NK-92 treated with Interleukin-12 subunit alpha and Interleukin-12 subunit beta, amount 100 ng/mL, for 24 hours (cell line): ENCODE results near the gene KLF2.
"Not testable (repeated sequence)": the region's sequence is repeated elsewhere in the genome, so short reads cannot be mapped to it uniquely, and the experiment has no call there.

Source experiments
- DNase-seq: peaks from one replicate; lab custom pipeline; 2025; lab: John Stamatoyannopoulos, UW

The KLF2 gene

GRCh38 chr19:16324384-16325160, at the start of gene KLF2:
Gene KLF2 (plus strand): TSS chr19:16324826. CDS start chr19:16324924, 98 bp downstream.
- DNase-seq: peak; percentile 82

GRCh38 chr19:16280306-16280705, 44.3 kb upstream of the KLF2 start:
- no peak for DNase-seq

GRCh38 chr19:16281743-16282142, 42.9 kb upstream of the KLF2 start:
- no peak for DNase-seq

GRCh38 chr19:16283210-16284061, 41.2 kb upstream of the KLF2 start:
- no peak for DNase-seq

GRCh38 chr19:16284505-16284904, 40.1 kb upstream of the KLF2 start:
- no peak for DNase-seq

GRCh38 chr19:16285079-16285478, 39.5 kb upstream of the KLF2 start:
- not testable (repeated sequence) for DNase-seq

- no peak for DNase-seq
Measured at GRCh38 chr19:16285769-16286498, 38.7 kb upstream of the KLF2 start.

- no peak for DNase-seq
Measured at GRCh38 chr19:16288544-16288943, 36.1 kb upstream of the KLF2 start.

- no peak for DNase-seq
Measured at GRCh38 chr19:16289594-16289993, 35.0 kb upstream of the KLF2 start.

GRCh38 chr19:16290692-16291091, 33.9 kb upstream of the KLF2 start:
- DNase-seq: no peak

GRCh38 chr19:16293118-16294091, 31.2 kb upstream of the KLF2 start:
- no peak for DNase-seq

GRCh38 chr19:16295057-16295456, 29.6 kb upstream of the KLF2 start:
- no peak for DNase-seq

- DNase-seq: no peak
Measured at GRCh38 chr19:16296713-16297112, 27.9 kb upstream of the KLF2 start.

- no peak for DNase-seq
Measured at GRCh38 chr19:16297575-16298178, 26.9 kb upstream of the KLF2 start.

GRCh38 chr19:16298334-16298733, 26.3 kb upstream of the KLF2 start:
- DNase-seq: no peak

GRCh38 chr19:16301999-16302694, 22.5 kb upstream of the KLF2 start:
- DNase-seq: no peak

GRCh38 chr19:16303755-16304154, 20.9 kb upstream of the KLF2 start:
- no peak for DNase-seq

- not testable (repeated sequence) for DNase-seq
Measured at GRCh38 chr19:16304511-16304910, 20.1 kb upstream of the KLF2 start.

GRCh38 chr19:16305060-16305459, 19.6 kb upstream of the KLF2 start:
- DNase-seq: not testable (repeated sequence)

- no peak for DNase-seq
Measured at GRCh38 chr19:16306728-16307402, 17.8 kb upstream of the KLF2 start.
